Measurements from ENCODE around the gene ARHGAP40. TPM values are rescaled to one million over a fixed set of nuclear protein-coding genes. Genes with fewer than 3 reads are reported as not detected.

Gene ARHGAP40
- total and polyA plus RNA-seq, 2 donors (not counting 1 experiment from before 2014, with no cell fraction given) = not detected

- Histone ChIP-seq H3K79me2 (ENCODE audit: control insufficient read depth, insufficient read depth, low read length) (no peaks in the 10 kb centered on the region), H3K4me1 (ENCODE audit: control insufficient read depth, extremely low read depth, insufficient read depth, low read length) (no peaks in the 10 kb centered on the region), H3K27ac (ENCODE audit: insufficient read depth, low read length) (no peak overlapping the region), H3K9me3 (ENCODE audit: control insufficient read depth, insufficient read depth, low read depth, low read length) (no peaks in the 10 kb centered on the region), H2AFZ (ENCODE audit: low read length) (no peak overlapping the region), H3K36me3 (ENCODE audit: control insufficient read depth, insufficient read depth, low read length) (no peaks in the 10 kb centered on the region), H3K9ac (ENCODE audit: insufficient read depth, low read length) (no peak overlapping the region), H3K27me3 (ENCODE audit: control insufficient read depth, insufficient read depth, low read length) (no peaks in the 10 kb centered on the region), H4K20me1 (ENCODE audit: control insufficient read depth, extremely low read depth, insufficient read depth, low read length) (no peaks in the 10 kb centered on the region), H3K4me2 (ENCODE audit: extremely low read depth, insufficient read depth, low read length) (no peak overlapping the region), H3K4me3 (replicated peaks in 1 of 4; ENCODE audit: control extremely low read depth in 1 of 4, insufficient read depth in 1 of 4, low read depth in 3 of 4, low read length in 4 of 4) (no peak overlapping the region)
- DNase-seq (ENCODE audit: low read depth in 2 of 2) = no peak
- TF ChIP-seq EZH2 (IDR thresholded peaks at IDR 0.05; ENCODE audit: low read length, missing control alignments) = no peak
- TF ChIP-seq, protein P1, sequence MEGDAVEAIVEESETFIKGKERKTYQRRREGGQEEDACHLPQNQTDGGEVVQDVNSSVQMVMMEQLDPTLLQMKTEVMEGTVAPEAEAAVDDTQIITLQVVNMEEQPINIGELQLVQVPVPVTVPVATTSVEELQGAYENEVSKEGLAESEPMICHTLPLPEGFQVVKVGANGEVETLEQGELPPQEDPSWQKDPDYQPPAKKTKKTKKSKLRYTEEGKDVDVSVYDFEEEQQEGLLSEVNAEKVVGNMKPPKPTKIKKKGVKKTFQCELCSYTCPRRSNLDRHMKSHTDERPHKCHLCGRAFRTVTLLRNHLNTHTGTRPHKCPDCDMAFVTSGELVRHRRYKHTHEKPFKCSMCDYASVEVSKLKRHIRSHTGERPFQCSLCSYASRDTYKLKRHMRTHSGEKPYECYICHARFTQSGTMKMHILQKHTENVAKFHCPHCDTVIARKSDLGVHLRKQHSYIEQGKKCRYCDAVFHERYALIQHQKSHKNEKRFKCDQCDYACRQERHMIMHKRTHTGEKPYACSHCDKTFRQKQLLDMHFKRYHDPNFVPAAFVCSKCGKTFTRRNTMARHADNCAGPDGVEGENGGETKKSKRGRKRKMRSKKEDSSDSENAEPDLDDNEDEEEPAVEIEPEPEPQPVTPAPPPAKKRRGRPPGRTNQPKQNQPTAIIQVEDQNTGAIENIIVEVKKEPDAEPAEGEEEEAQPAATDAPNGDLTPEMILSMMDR (conservative IDR thresholded peaks at IDR 0.05 in 1 of 2, IDR thresholded peaks at IDR 0.05 in 1 of 2; ENCODE audit: low read depth in 1 of 2, low read length in 2 of 2) = peak; percentile 22 to 57
Observed at GRCh38 chr20:38658879-38659596, 57.4 kb downstream of the ARHGAP40 start.

DNA sequence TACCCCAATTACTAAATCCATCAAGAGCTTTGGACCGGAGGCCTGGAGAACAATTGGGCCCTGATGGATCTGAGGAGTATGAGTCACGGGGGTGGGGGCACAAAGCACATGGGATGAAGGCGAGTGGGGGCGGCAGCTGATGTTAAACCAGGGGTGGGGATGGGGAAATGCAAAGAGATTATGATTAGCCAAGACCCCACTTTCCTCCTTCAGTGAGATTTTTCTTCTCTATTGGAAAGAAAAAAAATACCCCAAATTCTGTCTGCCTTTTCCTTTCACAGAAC, 57.9 kb downstream of the ARHGAP40 start:
- no peaks in the 10 kb centered on the region for H4K20me1 ChIP-seq (ENCODE audit: control insufficient read depth, extremely low read depth, insufficient read depth, low read length)
- H3K79me2 ChIP-seq (ENCODE audit: control insufficient read depth, insufficient read depth, low read length) = no peaks in the 10 kb centered on the region
- TF ChIP-seq, protein P1 (conservative IDR thresholded peaks at IDR 0.05 in 1 of 2, IDR thresholded peaks at IDR 0.05 in 1 of 2; ENCODE audit: low read depth in 1 of 2, low read length in 2 of 2) = no peak
- no peak for TF ChIP-seq EZH2 (IDR thresholded peaks at IDR 0.05; ENCODE audit: low read length, missing control alignments)
- no peak overlapping the region for H3K9ac ChIP-seq (ENCODE audit: insufficient read depth, low read length)
- no peak overlapping the region for H2AFZ ChIP-seq (ENCODE audit: low read length)
- no peaks in the 10 kb centered on the region for H3K36me3 ChIP-seq (ENCODE audit: control insufficient read depth, insufficient read depth, low read length)
- no peak for DNase-seq (ENCODE audit: low read depth in 2 of 2)
- H3K27ac ChIP-seq (ENCODE audit: insufficient read depth, low read length) = no peak overlapping the region
- H3K4me3 ChIP-seq (replicated peaks in 1 of 4; ENCODE audit: control extremely low read depth in 1 of 4, insufficient read depth in 1 of 4, low read depth in 3 of 4, low read length in 4 of 4) = no peak overlapping the region
- H3K9me3 ChIP-seq (ENCODE audit: control insufficient read depth, insufficient read depth, low read depth, low read length) = no peaks in the 10 kb centered on the region
- no peaks in the 10 kb centered on the region for H3K4me1 ChIP-seq (ENCODE audit: control insufficient read depth, extremely low read depth, insufficient read depth, low read length)
- no peaks in the 10 kb centered on the region for H3K27me3 ChIP-seq (ENCODE audit: control insufficient read depth, insufficient read depth, low read length)
- H3K4me2 ChIP-seq (ENCODE audit: extremely low read depth, insufficient read depth, low read length) = no peak overlapping the region

DNA sequence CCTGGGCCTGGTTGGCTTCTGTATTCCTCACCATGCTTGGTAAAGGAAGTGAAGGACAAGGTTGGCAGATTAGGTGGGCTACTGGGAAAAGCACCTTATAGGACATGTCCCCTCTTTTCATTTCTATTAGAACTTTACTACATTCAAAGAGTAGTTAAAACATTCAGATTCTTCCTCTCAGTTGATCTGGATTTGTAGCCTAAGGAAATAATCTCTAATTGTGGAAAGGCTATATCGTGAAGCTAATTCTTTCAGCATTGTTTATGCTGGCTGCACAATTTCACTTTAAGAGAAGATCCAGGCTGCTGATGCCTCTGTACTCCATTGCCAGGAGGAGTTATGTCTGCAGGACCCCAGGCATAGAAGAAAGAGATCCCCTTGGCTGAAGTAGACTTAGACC, 58.8 kb downstream of the ARHGAP40 start:
- Histone ChIP-seq H3K27ac (ENCODE audit: insufficient read depth, low read length) (no peak overlapping the region), H3K4me3 (replicated peaks in 1 of 4; ENCODE audit: control extremely low read depth in 1 of 4, insufficient read depth in 1 of 4, low read depth in 3 of 4, low read length in 4 of 4) (no peak overlapping the region), H3K9me3 (ENCODE audit: control insufficient read depth, insufficient read depth, low read depth, low read length) (no peaks in the 10 kb centered on the region), H4K20me1 (ENCODE audit: control insufficient read depth, extremely low read depth, insufficient read depth, low read length) (no peaks in the 10 kb centered on the region), H3K27me3 (ENCODE audit: control insufficient read depth, insufficient read depth, low read length) (no peaks in the 10 kb centered on the region), H3K79me2 (ENCODE audit: control insufficient read depth, insufficient read depth, low read length) (no peaks in the 10 kb centered on the region), H3K4me2 (ENCODE audit: extremely low read depth, insufficient read depth, low read length) (no peak overlapping the region), H2AFZ (ENCODE audit: low read length) (no peak overlapping the region), H3K9ac (ENCODE audit: insufficient read depth, low read length) (no peak overlapping the region), H3K36me3 (ENCODE audit: control insufficient read depth, insufficient read depth, low read length) (no peaks in the 10 kb centered on the region), H3K4me1 (ENCODE audit: control insufficient read depth, extremely low read depth, insufficient read depth, low read length) (no peaks in the 10 kb centered on the region)
- no peak for TF ChIP-seq EZH2 (IDR thresholded peaks at IDR 0.05; ENCODE audit: low read length, missing control alignments)
- TF ChIP-seq, protein P1 (conservative IDR thresholded peaks at IDR 0.05 in 1 of 2, IDR thresholded peaks at IDR 0.05 in 1 of 2; ENCODE audit: low read depth in 1 of 2, low read length in 2 of 2) = no peak
- no peak for DNase-seq (ENCODE audit: low read depth in 2 of 2)
